Right cardiac atrium (tissue), 5 donors: Measurements from ENCODE around the gene LBX2. TPM values are rescaled to one million over a fixed set of nuclear protein-coding genes. Genes with fewer than 3 reads are reported as not detected.

Experiments used
- ATAC-seq, 2 donors: fragments of 200-7000 bp; cut with Tn5 transposase; one replicate each; pipeline versions ENCODE4 v1.8.0 to v1.9.1; 2020; ENCODE audit warnings: moderate library complexity in 2 of 2, mild to moderate bottlenecking in 1 of 2
- DNase-seq, 3 donors: peaks; one replicate each; pipeline ENCODE4 v3.0.0-alpha.2; 2020
- H3K27ac ChIP-seq: one replicate; pipeline ENCODE4 v1.5.1; 2013; ENCODE audit warnings: mild to moderate bottlenecking, low read length, control low read depth, moderate library complexity
- H3K27me3 ChIP-seq: one replicate; pipeline ENCODE4 v1.6.1; 2013; ENCODE audit not compliant: control insufficient read depth, insufficient read depth
- H3K4me1 ChIP-seq: one replicate; pipeline ENCODE4 v1.6.1; 2013; ENCODE audit warnings: low read length; ENCODE audit not compliant: control insufficient read depth, insufficient read depth
- H3K4me3 ChIP-seq: one replicate; pipeline ENCODE4 v1.5.1; 2013; ENCODE audit warnings: low read length, control low read depth
- H3K9me3 ChIP-seq: one replicate; pipeline ENCODE4 v1.6.1; 2013; ENCODE audit warnings: low read length; ENCODE audit not compliant: control insufficient read depth
- WGBS: extraction: QIAGEN DNeasy Blood & Tissue Kit; methylation state at CpG from one replicate; pipeline ENCODE4 v1.1.7; 2013; 5-methylcytosine and 5-hydroxymethylcytosine counted together
- intact Hi-C, 4 donors: fragments of 100-400 bp; cut with DNase I; formaldehyde crosslinking; loops; one replicate each; pipeline versions ENCODE4 v1.11.0 to v1.14.0; 2022 to 2023
- long read RNA-seq, 4 donors: library from polyadenylated mRNA; unstranded; transcript quantifications; one replicate each; pipeline ENCODE4 v2.0.0, GENCODE V29; 2020 to 2021
- polyA plus RNA-seq: library from polyadenylated mRNA; stranded (reverse); fragments of 200-250 nt; gene quantifications from one replicate; pipeline ENCODE4 v1.2.3, GENCODE V29; 2013
- total RNA-seq, 4 donors: library from RNA; stranded (reverse); fragmentation: NEBNext Ultra II Directional; extraction: Animal tissue kit (Norgen Biotek cat#: 25700); gene quantifications; one replicate each; pipeline ENCODE4 v1.2.1, GENCODE V29; 2021
- donor health status: healthy with polysubstance abuse.
- donor health status: DM: no; HTN: yes; CAD: no.
- donor health status: DM: no; HTN: no; CAD: no.
- donor health status: DM: no; HTN: yes; CAD: no; lungs with severe emphysema.
- donor health status: DM: yes; HTN: yes; CAD: no.

Gene LBX2, protein sequence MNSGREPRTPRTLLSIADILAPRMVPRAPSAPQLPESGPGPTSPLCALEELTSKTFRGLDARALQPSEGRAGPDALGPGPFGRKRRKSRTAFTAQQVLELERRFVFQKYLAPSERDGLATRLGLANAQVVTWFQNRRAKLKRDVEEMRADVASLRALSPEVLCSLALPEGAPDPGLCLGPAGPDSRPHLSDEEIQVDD
- total RNA-seq: 1 to 10 TPM in 1 of 4 donors, under 1 TPM in 3; 0.51 to 1.2 (median 0.85) TPM
- polyA plus RNA-seq: 0.52 TPM
- long read RNA-seq, donor 1: 0 reads
- long read RNA-seq, donor 2, partial matches to known transcripts: 0 of 1 reads
- long read RNA-seq, donor 2, other reads (novel, unspliced or antisense): 1 of 1 reads
- long read RNA-seq, donor 3, partial matches to known transcripts: 0 of 1 reads
- long read RNA-seq, donor 3, other reads (novel, unspliced or antisense): 1 of 1 reads
- long read RNA-seq, donor 4, partial matches to known transcripts: 0 of 1 reads
- long read RNA-seq, donor 4, other reads (novel, unspliced or antisense): 1 of 1 reads

DNA sequence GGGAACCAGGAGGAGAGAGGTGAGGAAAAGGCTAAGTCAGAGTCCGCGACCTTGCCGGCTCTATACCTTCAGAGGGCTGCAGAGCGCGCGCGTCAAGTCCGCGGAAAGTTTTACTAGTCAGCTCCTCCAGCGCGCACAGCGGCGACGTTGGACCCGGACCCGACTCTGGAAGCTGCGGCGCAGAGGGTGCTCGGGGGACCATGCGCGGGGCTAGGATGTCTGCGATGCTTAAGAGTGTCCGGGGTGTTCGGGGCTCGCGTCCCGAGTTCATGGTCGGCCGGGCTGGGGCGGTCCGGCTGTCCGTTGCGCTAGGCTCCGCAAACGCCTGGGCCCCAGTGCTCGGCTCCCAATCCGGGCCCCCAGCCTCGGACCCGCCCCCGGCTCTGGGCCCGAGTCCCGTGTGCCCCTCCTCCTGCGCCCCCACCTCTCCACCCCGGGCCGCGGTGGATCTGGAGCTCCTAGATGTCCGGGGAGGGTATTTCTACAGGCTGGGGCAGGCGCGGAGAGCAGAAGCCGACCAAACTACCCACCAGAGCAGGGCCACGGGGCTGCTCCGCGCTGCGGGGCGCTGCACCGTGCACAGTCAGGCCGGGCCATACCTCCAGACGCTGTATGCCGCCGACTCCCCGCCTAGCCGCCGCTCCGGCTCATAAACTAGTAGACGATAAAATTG, at the start of gene LBX2:
LBX2 (minus strand) TSS at position 337 of the 673 bp plus-strand sequence; CDS start at position 271, 66 bp downstream.
- no peak for ATAC-seq
- Histone ChIP-seq H3K27me3 (no peaks in the 10 kb centered on the region), H3K27ac (no peak within 1 kb of the TSS), H3K4me1 (peaks cover 10% of the 10 kb centered on the region), H3K4me3 (peak within 1 kb of the TSS; percentile 29), H3K9me3 (no peaks in the 10 kb centered on the region)
- WGBS: 2% methylated on average over 65 of the region's 65 CpGs
- no peak for DNase-seq
- intact Hi-C loops: no loop called here

DNA sequence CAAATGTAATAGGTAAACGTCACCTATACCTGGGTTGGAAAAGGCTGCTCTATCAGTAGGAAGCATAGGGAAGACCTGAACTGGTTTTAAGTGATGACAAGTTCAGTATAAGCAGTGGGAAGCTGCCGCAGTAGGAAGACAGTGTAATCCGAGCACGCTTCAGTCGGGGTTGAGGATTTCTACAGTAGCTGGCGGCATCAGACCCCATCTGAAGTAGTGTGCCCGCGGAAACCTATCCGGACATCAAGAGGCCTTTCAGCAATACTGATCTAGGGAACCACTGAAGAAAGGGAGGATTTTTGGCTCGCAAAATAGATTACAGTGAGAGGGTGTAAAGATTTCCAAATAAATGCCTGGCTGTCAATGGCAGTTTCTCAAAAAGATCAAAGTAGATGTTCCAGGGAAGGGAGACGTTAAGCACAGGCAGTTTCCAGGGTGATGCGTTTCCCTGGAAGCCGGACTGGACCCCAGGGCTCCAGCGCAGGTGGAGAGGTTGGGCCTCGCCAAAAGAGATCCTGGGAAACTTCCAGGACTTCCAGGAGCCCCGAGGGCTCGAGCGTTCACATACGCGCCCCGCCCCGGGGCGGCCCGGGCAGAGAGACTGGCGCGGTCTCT, 49.0 kb upstream of the LBX2 start:
- Histone ChIP-seq H3K27ac (peak overlapping the region; percentile 73), H3K4me3 (peak overlapping the region; percentile 50), H3K9me3 (no peaks in the 10 kb centered on the region), H3K27me3 (no peaks in the 10 kb centered on the region), H3K4me1 (no peaks in the 10 kb centered on the region)
- intact Hi-C loops: no loop called here
- peak; percentile 13 to 20 for ATAC-seq
- no peak for DNase-seq
- 13% methylated on average over 26 of the region's 26 CpGs for WGBS

DNA sequence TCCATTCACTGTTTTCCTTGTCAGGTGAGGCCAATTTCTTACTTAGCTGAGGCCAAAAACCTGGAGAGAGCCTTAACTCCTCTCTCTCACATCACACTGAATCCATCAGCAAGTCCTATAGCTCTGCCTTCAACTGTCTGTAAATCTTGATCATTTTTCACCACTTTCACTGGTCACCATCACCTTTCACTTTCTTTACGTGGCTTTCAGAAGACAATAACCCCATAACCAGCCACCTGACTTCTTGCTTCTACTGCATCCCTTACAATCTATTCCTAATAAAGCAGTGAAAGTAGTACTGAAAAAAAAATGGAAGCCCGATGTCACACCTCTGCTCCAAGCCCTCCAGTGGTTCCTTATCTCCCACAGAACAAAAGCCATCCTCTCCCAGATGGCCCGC, 46.6 kb upstream of the LBX2 start:
- no peak for DNase-seq
- Histone ChIP-seq H3K27ac (no peak overlapping the region), H3K9me3 (no peaks in the 10 kb centered on the region), H3K27me3 (no peaks in the 10 kb centered on the region), H3K4me1 (no peaks in the 10 kb centered on the region), H3K4me3 (no peak overlapping the region)
- WGBS: 80% methylated on average over 3 of the region's 3 CpGs
- intact Hi-C loops: no loop called here
- no peak for ATAC-seq

DNA sequence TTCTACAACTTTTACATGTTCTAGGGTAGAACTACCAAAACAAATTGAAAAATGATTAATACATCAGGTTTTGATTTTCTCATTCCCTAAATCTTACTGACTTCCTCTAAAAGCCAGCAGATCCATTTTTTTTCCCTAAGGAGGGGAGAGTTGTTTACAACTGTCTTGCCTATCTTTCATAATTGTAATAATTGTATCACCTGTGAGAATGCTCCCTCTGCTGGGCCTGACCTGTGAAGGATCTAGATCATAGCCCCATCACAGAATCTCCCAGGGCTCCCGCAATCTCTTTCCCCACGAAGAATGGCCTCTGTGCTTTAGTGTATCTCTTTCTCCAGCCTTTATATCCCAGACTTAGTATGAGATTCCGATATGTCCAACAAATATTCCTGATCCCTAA, 45.2 kb upstream of the LBX2 start:
- H3K4me3 ChIP-seq: no peak overlapping the region
- H3K27me3 ChIP-seq: no peaks in the 10 kb centered on the region
- WGBS: 86% methylated on average over 3 of the region's 3 CpGs
- DNase-seq (no peak), ATAC-seq (no peak)
- no peak overlapping the region for H3K27ac ChIP-seq
- no peaks in the 10 kb centered on the region for H3K9me3 ChIP-seq
- intact Hi-C loops: no loop called here
- H3K4me1 ChIP-seq: no peaks in the 10 kb centered on the region

DNA sequence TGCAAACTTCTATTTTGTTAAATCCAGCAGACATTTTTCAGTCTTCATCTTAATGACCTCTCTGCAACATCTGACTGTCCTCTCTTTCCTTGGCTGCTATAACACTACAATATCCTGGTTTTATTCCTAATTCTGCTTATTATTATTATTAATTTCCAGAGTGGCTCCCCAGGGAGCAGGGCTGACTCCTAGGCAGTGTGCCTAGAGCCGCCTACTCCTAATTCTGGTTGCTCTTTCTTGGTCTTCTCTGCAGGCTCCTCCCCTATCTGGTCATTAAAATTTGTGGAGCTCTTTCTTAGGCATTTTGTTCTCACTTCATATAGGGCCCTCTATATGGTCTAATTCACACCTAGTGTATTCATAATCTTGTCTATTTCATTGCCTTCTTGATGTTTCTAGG, 43.6 kb upstream of the LBX2 start:
- no peak for ATAC-seq
- intact Hi-C loops: no loop called here
- no peaks in the 10 kb centered on the region for H3K4me1 ChIP-seq

DNA sequence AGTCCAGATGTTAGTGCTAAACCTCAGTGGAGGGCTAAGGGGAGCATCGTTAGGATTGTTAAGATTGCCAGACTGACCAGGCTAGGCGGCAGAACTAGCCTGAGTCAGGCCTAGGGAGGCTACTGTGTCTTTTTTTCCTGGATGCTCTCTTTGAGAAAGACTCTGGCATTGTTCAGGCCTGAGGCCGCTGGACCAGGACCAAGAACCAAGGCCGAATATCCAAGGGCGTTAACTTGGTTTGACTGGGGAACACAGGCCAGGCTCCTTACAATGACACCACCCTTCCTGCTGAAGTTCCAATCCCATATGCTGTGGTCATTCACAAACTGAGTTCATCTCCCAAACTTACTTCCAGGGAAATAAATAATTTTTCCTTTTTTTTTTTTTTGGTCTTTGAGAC, 40.9 kb upstream of the LBX2 start:
- 54% methylated on average over 5 of the region's 5 CpGs for WGBS
- intact Hi-C loops: no loop called here
- Histone ChIP-seq H3K4me1 (no peaks in the 10 kb centered on the region), H3K27me3 (no peaks in the 10 kb centered on the region), H3K27ac (peak overlapping the region; percentile 74), H3K4me3 (no peak overlapping the region), H3K9me3 (no peaks in the 10 kb centered on the region)
- DNase-seq (peak; percentile 82 to 91 (median 85)), ATAC-seq (peak; percentile 82 to 96)

More for the DNA sequence above, 43.6 kb upstream of the LBX2 start:
- H3K9me3 ChIP-seq: no peaks in the 10 kb centered on the region
- H3K4me3 ChIP-seq: no peak overlapping the region
- DNase-seq: no peak
- 67% methylated on average over 1 of the region's 1 CpG for WGBS
- H3K27me3 ChIP-seq: no peaks in the 10 kb centered on the region
- no peak overlapping the region for H3K27ac ChIP-seq

DNA sequence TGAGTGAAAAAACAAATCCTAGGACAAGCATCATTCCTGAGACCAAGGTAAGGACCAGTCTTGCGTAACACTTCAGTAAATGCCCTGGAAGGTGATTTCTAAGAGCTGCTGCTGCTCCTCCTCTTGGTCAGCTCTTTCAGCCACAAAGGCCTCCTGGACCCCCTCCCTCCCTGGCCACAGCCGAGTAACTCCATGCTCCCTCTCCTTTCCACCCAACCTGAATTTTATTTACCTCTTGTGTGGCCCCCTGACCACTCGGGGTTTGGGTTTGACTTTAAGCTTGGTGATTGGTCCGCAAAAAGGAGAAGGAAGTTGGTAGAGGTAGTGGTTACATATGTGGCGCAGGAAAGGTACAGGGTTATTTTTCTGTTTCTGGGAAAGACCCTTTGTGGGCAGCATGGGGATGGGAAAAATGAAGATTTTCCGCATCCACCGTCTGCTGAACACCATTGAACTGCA, 39.5 kb upstream of the LBX2 start:
- no peak overlapping the region for H3K27ac ChIP-seq
- intact Hi-C loops: loop anchor here in 1 of 4 donors (10.0 kb wide), 1 partner anchor 46 kb away; no protein-coding TSS in a partner anchor

DNA sequence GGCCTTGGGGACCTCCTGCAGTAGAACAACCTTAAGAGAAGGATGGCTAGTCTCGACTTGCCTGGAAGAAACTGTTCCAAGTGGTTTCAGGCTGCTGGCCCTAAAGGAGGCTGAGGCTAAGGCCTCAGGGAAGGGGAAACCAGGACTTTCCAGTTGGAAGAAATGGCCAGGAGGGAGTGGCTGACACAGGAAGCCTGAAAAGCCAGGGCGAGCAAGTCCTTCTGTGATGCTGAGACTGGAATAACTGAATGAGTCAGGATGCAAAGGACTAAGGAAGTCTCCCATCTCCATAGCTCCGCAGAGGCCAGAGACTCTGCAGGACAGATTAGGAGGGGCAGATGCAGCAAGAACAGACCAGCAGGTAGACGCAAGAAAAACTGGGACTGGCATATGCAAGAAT, 37.7 kb upstream of the LBX2 start:
- intact Hi-C loops: loop anchor here in 1 of 4 donors (10.0 kb wide), 1 partner anchor 48 kb away; no protein-coding TSS in a partner anchor
- H3K4me3 ChIP-seq: no peak overlapping the region
- no peaks in the 10 kb centered on the region for H3K27me3 ChIP-seq
- H3K27ac ChIP-seq: no peak overlapping the region
- H3K9me3 ChIP-seq: no peaks in the 10 kb centered on the region
- H3K4me1 ChIP-seq: no peaks in the 10 kb centered on the region
- WGBS: 62% methylated on average over 4 of the region's 4 CpGs
- no peak for DNase-seq
- no peak for ATAC-seq

More for the DNA sequence above, 39.5 kb upstream of the LBX2 start:
- DNase-seq (no peak), ATAC-seq (no peak)
- H3K9me3 ChIP-seq: no peaks in the 10 kb centered on the region
- 75% methylated on average over 7 of the region's 7 CpGs for WGBS
- H3K4me3 ChIP-seq: no peak overlapping the region
- no peaks in the 10 kb centered on the region for H3K4me1 ChIP-seq
- H3K27me3 ChIP-seq: no peaks in the 10 kb centered on the region

DNA sequence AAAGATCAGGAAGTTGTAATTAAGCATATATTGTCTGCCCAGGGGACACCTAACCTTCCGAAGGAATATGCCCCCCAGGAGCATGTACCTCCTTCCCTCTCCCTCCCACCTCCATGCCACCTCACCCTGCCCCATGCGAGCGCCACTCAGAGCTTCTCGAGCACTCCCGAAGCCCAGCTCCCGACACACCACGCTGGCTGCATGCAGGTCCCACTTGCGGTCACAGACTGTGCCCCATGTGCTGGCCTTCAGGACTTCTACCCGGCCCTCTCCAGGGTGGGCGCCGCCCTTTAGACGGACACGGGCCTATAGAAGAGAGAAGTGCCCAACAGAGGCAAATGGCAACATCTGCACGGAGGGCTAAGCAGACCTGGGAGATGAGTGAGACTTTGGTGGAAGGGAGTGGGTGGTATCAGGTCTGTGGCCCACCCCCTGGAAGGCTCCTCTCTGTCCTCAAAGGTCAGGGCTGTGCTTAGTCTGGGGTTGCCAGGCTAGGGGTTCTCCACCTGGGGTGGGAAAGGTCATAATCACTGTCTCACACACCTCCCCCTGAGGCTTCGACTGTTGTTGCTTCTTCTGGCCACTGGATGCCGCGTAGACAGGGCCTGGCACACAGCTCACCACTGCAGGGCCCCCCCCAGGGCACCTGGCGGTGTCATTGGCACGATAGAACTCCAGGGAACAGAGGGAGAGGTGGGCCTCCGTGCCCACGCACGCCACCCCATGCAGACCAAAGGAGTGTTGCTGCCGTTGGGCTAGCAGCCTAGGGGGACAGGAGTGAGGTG, 37.0 kb upstream of the LBX2 start:
- ATAC-seq: no peak
- H3K27me3 ChIP-seq: no peaks in the 10 kb centered on the region
- intact Hi-C loops: loop anchor here in 1 of 4 donors (10.0 kb wide), 1 partner anchor 48 kb away; no protein-coding TSS in a partner anchor

DNA sequence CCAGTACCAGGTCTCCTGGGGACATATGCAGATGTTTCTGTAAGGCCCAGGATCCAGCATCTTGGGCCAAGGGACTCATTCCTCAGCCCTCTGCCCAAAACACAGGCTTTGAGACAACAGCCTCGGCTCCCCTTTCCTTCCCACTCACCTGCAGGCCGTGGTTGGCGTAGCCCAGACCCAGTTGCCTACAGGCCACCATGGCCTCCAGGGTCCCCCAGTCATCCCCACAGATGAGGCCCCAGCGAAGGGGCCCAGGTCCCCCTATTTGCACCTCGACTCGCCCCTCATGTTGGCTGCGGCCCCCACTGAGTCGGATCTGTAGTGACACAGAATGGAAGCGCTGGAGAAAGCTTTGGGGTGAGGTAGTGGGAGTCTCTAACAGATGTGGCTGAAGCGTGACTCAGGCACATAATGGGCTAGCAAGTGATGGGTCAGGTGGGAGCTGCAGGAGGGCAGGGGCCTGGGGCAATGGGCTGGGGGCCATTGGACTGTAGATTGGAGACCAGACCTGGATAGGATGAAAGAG, 36.1 kb upstream of the LBX2 start:
- H3K27ac ChIP-seq: no peak overlapping the region
- intact Hi-C loops: loop anchor here in 1 of 4 donors (10.0 kb wide), 1 partner anchor 49 kb away; no protein-coding TSS in a partner anchor
- DNase-seq (no peak), ATAC-seq (no peak)
- H3K4me3 ChIP-seq: no peak overlapping the region
- 90% methylated on average over 10 of the region's 10 CpGs for WGBS
- H3K4me1 ChIP-seq: peaks cover 3% of the 10 kb centered on the region
- H3K27me3 ChIP-seq: no peaks in the 10 kb centered on the region
- no peaks in the 10 kb centered on the region for H3K9me3 ChIP-seq

More for the DNA sequence above, 37.0 kb upstream of the LBX2 start:
- 84% methylated on average over 23 of the region's 23 CpGs for WGBS
- Histone ChIP-seq H3K4me1 (peaks cover 3% of the 10 kb centered on the region), H3K4me3 (no peak overlapping the region), H3K9me3 (no peaks in the 10 kb centered on the region), H3K27ac (no peak overlapping the region)
- no peak for DNase-seq
